CD8-positive, alpha-beta memory T cell (primary cell): Measurements from ENCODE around the gene LIPA. TPM values are rescaled to one million over a fixed set of nuclear protein-coding genes. Genes with fewer than 3 reads are reported as not detected.
"Not testable (repeated sequence)": the region's sequence is repeated elsewhere in the genome, so short reads cannot be mapped to it uniquely, and the experiment has no call there.

Experiments
- CTCF ChIA-PET: fragments of 350-600 bp; sonication (Branson Sonifier 250); formaldehyde crosslinking; loops from one replicate; lab custom pipeline; 2021; ENCODE audit warnings: antibody characterized with exemption; lab: Charles Lee
- POLR2A ChIA-PET: fragments of 350-600 bp; sonication (Branson Sonifier 250); formaldehyde crosslinking; loops from one replicate; lab custom pipeline; 2021; ENCODE audit warnings: antibody characterized with exemption; lab: Charles Lee
- DNase-seq, 5 donors: peaks; one replicate each; pipeline versions ENCODE4 v3.0.0 to v3.0.0-alpha.2; 2020 to 2022; ENCODE audit warnings: mixed read lengths in 1 of 5
- H3K27ac ChIP-seq: one replicate; pipeline ENCODE4 v1.7.0; 2013; ENCODE audit warnings: low read depth, mild to moderate bottlenecking, low read length, moderate library complexity
- H3K27me3 ChIP-seq: 2 replicates; pipeline ENCODE4 v1.7.0; 2013; ENCODE audit warnings: low read length, mild to moderate bottlenecking; ENCODE audit not compliant: insufficient read depth, poor library complexity, severe bottlenecking
- H3K36me3 ChIP-seq: 2 replicates; pipeline ENCODE4 v1.7.0; 2013; ENCODE audit warnings: mild to moderate bottlenecking, low read length, moderate library complexity; ENCODE audit not compliant: insufficient read depth
- H3K4me1 ChIP-seq: 2 replicates; pipeline ENCODE4 v1.7.0; 2013; ENCODE audit warnings: mild to moderate bottlenecking, low read length, moderate library complexity; ENCODE audit not compliant: insufficient read depth
- H3K4me3 ChIP-seq: 2 replicates; pipeline ENCODE4 v1.7.0; 2013; ENCODE audit warnings: mild to moderate bottlenecking, low read length
- H3K9me3 ChIP-seq: 2 replicates; pipeline ENCODE4 v1.7.0; 2013; ENCODE audit warnings: mild to moderate bottlenecking, low read length
- H3K27ac Mint-ChIP-seq, 8 donors: one replicate each; pipeline ENCODE4 v1.8.0; 2020 to 2021; ENCODE audit warnings: mixed read lengths in 8 of 8, mild to moderate bottlenecking in 6 of 8, inconsistent platforms in 3 of 8, moderate library complexity in 3 of 8
- H3K27me3 Mint-ChIP-seq, 2 donors: one replicate each; pipeline ENCODE4 v1.8.0; 2020 to 2021; ENCODE audit warnings: mixed read lengths in 2 of 2, mild to moderate bottlenecking in 1 of 2, moderate library complexity in 1 of 2
- H3K36me3 Mint-ChIP-seq, 3 donors: one replicate each; pipeline ENCODE4 v1.8.0; 2020 to 2021; ENCODE audit warnings: mixed read lengths in 3 of 3, inconsistent platforms in 1 of 3, mild to moderate bottlenecking in 1 of 3
- H3K4me1 Mint-ChIP-seq, 3 donors: one replicate each; pipeline ENCODE4 v1.8.0; 2020 to 2021; ENCODE audit warnings: mixed read lengths in 3 of 3, inconsistent platforms in 1 of 3, mild to moderate bottlenecking in 1 of 3
- H3K4me3 Mint-ChIP-seq, 7 donors: one replicate each; pipeline ENCODE4 v1.8.0; 2020 to 2021; ENCODE audit warnings: mixed read lengths in 7 of 7, mild to moderate bottlenecking in 6 of 7, moderate library complexity in 4 of 7, inconsistent platforms in 2 of 7
- H3K9me3 Mint-ChIP-seq, 5 donors: one replicate each; pipeline ENCODE4 v1.8.0; 2020 to 2022; ENCODE audit warnings: mixed read lengths in 5 of 5, mild to moderate bottlenecking in 3 of 5, moderate library complexity in 2 of 5, inconsistent platforms in 1 of 5
- polyA plus RNA-seq: library from polyadenylated mRNA; unstranded; fragments of 300-500 nt; fragmentation: Illumina TruSeq; gene quantifications from one replicate; pipeline ENCODE4 v1.2.3, GENCODE V29; 2021
- total RNA-seq, 2 experiments: library from RNA; stranded (reverse); gene quantifications; one replicate each; pipeline ENCODE4 v1.2.3, GENCODE V29; 2021

Gene LIPA
- total and polyA plus RNA-seq, 3 experiments from 2014 or later, result 22.9 to 98.0 (median 23.9) TPM

DNA sequence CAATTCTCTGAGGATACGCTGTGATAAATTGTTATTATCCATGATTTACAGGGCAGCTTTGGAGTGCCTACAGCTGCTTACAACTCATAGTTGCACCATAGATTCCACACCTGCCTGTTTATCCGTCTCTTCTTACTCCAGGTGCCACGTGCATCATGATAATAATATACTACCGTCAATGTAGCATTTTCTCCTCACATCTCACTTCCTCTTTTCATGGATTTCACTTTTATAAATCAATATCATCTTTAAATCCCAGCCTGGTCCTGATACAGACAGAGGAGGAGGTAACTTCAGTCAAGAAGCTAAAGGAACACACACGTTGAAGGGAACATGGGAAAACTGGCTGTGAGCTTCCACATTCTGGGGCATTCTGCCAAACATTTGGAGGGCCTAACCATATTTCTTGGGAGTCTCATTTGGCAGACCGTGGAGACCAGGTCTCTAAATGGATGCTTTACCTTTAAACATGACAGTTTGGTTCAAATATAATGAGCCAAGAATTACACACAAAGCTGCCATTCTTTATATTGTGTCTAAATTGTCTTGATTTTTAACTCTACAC is 46.9 kb downstream of the LIPA start:
- H3K4me1 Mint-ChIP-seq, result peaks cover 10 to 15% (median 15%) of the 10 kb centered on the region in 3 donors
- peaks cover 19% of the 10 kb centered on the region for H3K27me3 ChIP-seq
- H3K9me3 Mint-ChIP-seq, result no peaks in the 10 kb centered on the region
- no peak overlapping the region for H3K4me3 Mint-ChIP-seq
- H3K27me3 Mint-ChIP-seq, result peaks cover 18 to 38% of the 10 kb centered on the region in 2 donors
- no peak overlapping the region for H3K4me3 ChIP-seq
- no peak overlapping the region for H3K27ac ChIP-seq
- H3K4me1 ChIP-seq, result peaks cover 19% of the 10 kb centered on the region
- peaks cover 0 to 2% (median 0%) of the 10 kb centered on the region in 3 donors for H3K36me3 Mint-ChIP-seq
- H3K9me3 ChIP-seq, result no peaks in the 10 kb centered on the region
- no peak for DNase-seq
- ChIA-PET CTCF (interaction anchor here (1.9 kb wide), 1 partner anchor 9 kb away, joined by 4 read pairs; no protein-coding TSS in a partner anchor), POLR2A (interaction anchor here (0.5 kb wide), 1 partner anchor 394 kb away, joined by 4 read pairs; no protein-coding TSS in a partner anchor)
- H3K27ac Mint-ChIP-seq, result no peak overlapping the region
- no peaks in the 10 kb centered on the region for H3K36me3 ChIP-seq

- Histone ChIP-seq H3K4me3 (no peak overlapping the region), H3K9me3 (no peaks in the 10 kb centered on the region), H3K27me3 (peaks cover 13% of the 10 kb centered on the region), H3K4me1 (peaks cover 15% of the 10 kb centered on the region), H3K36me3 (no peaks in the 10 kb centered on the region), H3K27ac (no peak overlapping the region)
- ChIA-PET CTCF (interaction anchor here (0.8 to 1.0 kb wide), 2 partner anchors 14 to 173 kb away, joined by 3 read pairs; no protein-coding TSS in a partner anchor), POLR2A (no interaction called here)
- Mint-ChIP-seq H3K4me3 (no peak overlapping the region), H3K36me3 (peaks cover 0 to 2% (median 0%) of the 10 kb centered on the region in 3 donors), H3K27me3 (peaks cover 10 to 25% of the 10 kb centered on the region in 2 donors), H3K27ac (no peak overlapping the region), H3K9me3 (no peaks in the 10 kb centered on the region), H3K4me1 (peaks cover 10 to 15% (median 15%) of the 10 kb centered on the region in 3 donors)
- DNase-seq, result no peak
Observed at GRCh38 chr10:89203237-89203636, 48.3 kb downstream of the LIPA start.

DNA sequence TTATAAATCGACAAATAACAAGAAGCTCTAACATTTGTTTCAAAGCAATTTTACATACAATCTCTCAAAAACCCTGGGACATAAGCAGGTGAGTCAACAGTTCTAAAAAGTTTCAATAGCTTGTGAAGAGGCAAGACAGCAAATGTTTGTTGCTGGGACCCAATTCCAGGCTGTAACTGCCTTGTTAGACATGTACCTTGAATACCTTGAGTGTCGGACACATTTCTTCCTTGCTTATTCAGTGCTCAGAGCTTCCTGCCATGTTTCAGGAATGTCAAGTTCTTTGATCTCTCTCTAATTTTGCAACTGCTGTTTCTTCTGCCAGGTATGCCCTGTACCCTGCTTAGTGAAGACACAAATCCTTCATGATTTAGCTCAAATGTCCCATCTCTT is 49.5 kb downstream of the LIPA start:
- no peak overlapping the region for H3K4me3 ChIP-seq
- DNase-seq, result no peak
- peaks cover 2% of the 10 kb centered on the region for H3K27me3 ChIP-seq
- ChIA-PET POLR2A (no interaction called here), CTCF (no interaction called here)
- no peaks in the 10 kb centered on the region for H3K36me3 ChIP-seq
- Mint-ChIP-seq H3K9me3 (no peaks in the 10 kb centered on the region), H3K27me3 (peaks cover 8 to 20% of the 10 kb centered on the region in 2 donors), H3K4me1 (peaks cover 7 to 10% (median 10%) of the 10 kb centered on the region in 3 donors), H3K36me3 (no peaks in the 10 kb centered on the region), H3K27ac (no peak overlapping the region), H3K4me3 (no peak overlapping the region)
- no peak overlapping the region for H3K27ac ChIP-seq
- H3K9me3 ChIP-seq, result no peaks in the 10 kb centered on the region
- peaks cover 9% of the 10 kb centered on the region for H3K4me1 ChIP-seq

GRCh38 chr10:89201345-89202032 is 50.1 kb downstream of the LIPA start:
- ChIA-PET CTCF (interaction anchor here (0.8 to 1.3 kb wide), 2 partner anchors 12 to 14 kb away, joined by 3 read pairs; no protein-coding TSS in a partner anchor), POLR2A (no interaction called here)
- H3K27ac Mint-ChIP-seq, result no peak overlapping the region
- H3K4me1 Mint-ChIP-seq, result peaks cover 3 to 5% (median 4%) of the 10 kb centered on the region in 3 donors
- peaks cover 8 to 15% of the 10 kb centered on the region in 2 donors for H3K27me3 Mint-ChIP-seq
- no peaks in the 10 kb centered on the region for H3K9me3 Mint-ChIP-seq
- Histone ChIP-seq H3K27me3 (no peaks in the 10 kb centered on the region), H3K36me3 (no peaks in the 10 kb centered on the region), H3K27ac (no peak overlapping the region), H3K4me1 (peaks cover 4% of the 10 kb centered on the region), H3K4me3 (no peak overlapping the region), H3K9me3 (no peaks in the 10 kb centered on the region)
- DNase-seq, result no peak
- no peak overlapping the region for H3K4me3 Mint-ChIP-seq
- no peaks in the 10 kb centered on the region for H3K36me3 Mint-ChIP-seq

GRCh38 chr10:89197473-89197872 is 54.1 kb downstream of the LIPA start:
- POLR2A ChIA-PET, result interaction anchor here (0.6 kb wide), 2 partner anchors 10 to 406 kb away, joined by 4 read pairs; partner anchors contain the start of gene CH25H

DNA sequence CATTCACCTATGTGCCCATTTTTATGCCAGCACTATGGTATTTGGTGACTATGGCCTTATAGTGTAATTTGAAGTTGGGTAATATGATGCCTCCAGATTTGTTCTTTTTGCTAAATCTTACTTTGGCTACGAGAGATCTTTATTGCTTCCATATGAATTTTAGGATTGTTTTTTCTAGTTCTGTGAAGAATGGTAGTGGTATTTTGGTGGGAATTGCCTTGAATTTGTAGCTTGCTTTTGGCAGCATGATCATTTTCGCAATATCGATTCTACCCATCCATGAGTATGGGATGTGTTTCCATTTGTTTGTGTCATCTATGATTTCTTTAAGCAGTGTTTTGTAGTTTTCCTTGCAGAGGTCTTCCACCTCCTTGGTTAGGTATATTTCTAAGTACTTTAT is 60.3 kb downstream of the LIPA start:
- CTCF ChIA-PET, H3K27me3 ChIP-seq, H3K4me3 ChIP-seq, H3K4me1 ChIP-seq, H3K9me3 Mint-ChIP-seq, H3K4me3 Mint-ChIP-seq, H3K4me1 Mint-ChIP-seq, H3K36me3 Mint-ChIP-seq, H3K27ac Mint-ChIP-seq, H3K9me3 ChIP-seq, DNase-seq, H3K27ac ChIP-seq, POLR2A ChIA-PET, H3K36me3 ChIP-seq: not testable (repeated sequence)
- peaks cover 4 to 39% of the 10 kb centered on the region in 2 donors for H3K27me3 Mint-ChIP-seq

More at GRCh38 chr10:89197473-89197872, 54.1 kb downstream of the LIPA start:
- no peak overlapping the region for H3K27ac ChIP-seq
- H3K27me3 ChIP-seq, result no peaks in the 10 kb centered on the region
- no peak overlapping the region for H3K4me3 ChIP-seq
- Mint-ChIP-seq H3K4me1 (no peaks in the 10 kb centered on the region), H3K36me3 (no peaks in the 10 kb centered on the region), H3K27me3 (peaks cover 4 to 22% of the 10 kb centered on the region in 2 donors), H3K4me3 (no peak overlapping the region), H3K27ac (no peak overlapping the region), H3K9me3 (no peaks in the 10 kb centered on the region)
- H3K36me3 ChIP-seq, result no peaks in the 10 kb centered on the region
- CTCF ChIA-PET, result interaction anchor here (1.2 kb wide), 1 partner anchor 47 kb away, joined by 3 read pairs; no protein-coding TSS in a partner anchor
- H3K4me1 ChIP-seq, result no peaks in the 10 kb centered on the region
- no peak for DNase-seq
- H3K9me3 ChIP-seq, result no peaks in the 10 kb centered on the region

GRCh38 chr10:89189211-89189734 is 62.3 kb downstream of the LIPA start:
- no peak for DNase-seq
- H3K4me1 ChIP-seq, result no peaks in the 10 kb centered on the region
- Mint-ChIP-seq H3K9me3 (peaks cover 0 to 5% (median 0%) of the 10 kb centered on the region in 5 donors), H3K4me1 (peaks cover 0 to 3% (median 0%) of the 10 kb centered on the region in 3 donors), H3K27me3 (peaks cover 4 to 46% of the 10 kb centered on the region in 2 donors), H3K36me3 (no peaks in the 10 kb centered on the region), H3K4me3 (no peak overlapping the region), H3K27ac (no peak overlapping the region)
- POLR2A ChIA-PET, result no interaction called here
- CTCF ChIA-PET, result no interaction called here
- no peak overlapping the region for H3K27ac ChIP-seq
- H3K9me3 ChIP-seq, result no peaks in the 10 kb centered on the region
- no peaks in the 10 kb centered on the region for H3K27me3 ChIP-seq
- H3K36me3 ChIP-seq, result no peaks in the 10 kb centered on the region
- no peak overlapping the region for H3K4me3 ChIP-seq

GRCh38 chr10:89185658-89186057 is 65.9 kb downstream of the LIPA start:
- H3K4me1 ChIP-seq, result no peaks in the 10 kb centered on the region
- no peaks in the 10 kb centered on the region for H3K27me3 ChIP-seq
- Mint-ChIP-seq H3K27me3 (peaks cover 9 to 43% of the 10 kb centered on the region in 2 donors), H3K9me3 (peaks cover 0 to 5% (median 0%) of the 10 kb centered on the region in 5 donors), H3K4me3 (no peak overlapping the region), H3K36me3 (no peaks in the 10 kb centered on the region), H3K4me1 (peaks cover 0 to 3% (median 0%) of the 10 kb centered on the region in 3 donors), H3K27ac (no peak overlapping the region)
- ChIA-PET CTCF (no interaction called here), POLR2A (no interaction called here)
- no peak for DNase-seq
- no peak overlapping the region for H3K4me3 ChIP-seq
- no peaks in the 10 kb centered on the region for H3K9me3 ChIP-seq
- no peaks in the 10 kb centered on the region for H3K36me3 ChIP-seq
- H3K27ac ChIP-seq, result no peak overlapping the region
